Limb (tissue), 2 donors: Measurements from ENCODE around the gene OPCML.

ENCODE experiments used
- DNase-seq, 2 donors: peaks; one replicate each; pipeline ENCODE4 v3.0.0-alpha.2; 2016; ENCODE audit errors: extremely low spot score in 2 of 2

OPCML gene

DNA sequence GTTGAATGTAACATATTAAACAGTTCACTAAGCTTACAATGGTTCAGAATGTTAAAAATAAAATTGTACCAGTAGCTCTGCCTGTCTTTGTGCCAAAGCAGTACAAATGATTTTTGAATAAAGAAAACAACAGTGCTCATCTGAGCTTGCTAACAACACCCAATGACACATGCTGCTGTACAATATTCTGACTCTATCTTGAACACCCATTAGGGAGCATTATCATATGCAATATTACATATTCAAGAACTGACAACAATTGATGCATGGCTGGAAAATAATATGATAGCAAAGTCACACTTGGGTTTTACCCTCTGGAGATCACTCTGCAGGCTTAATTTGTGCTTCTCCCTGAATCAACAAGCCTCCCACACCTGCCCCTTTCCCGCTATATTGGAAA lies 953.7 kb downstream of the OPCML start:
- DNase-seq: no peak

DNA sequence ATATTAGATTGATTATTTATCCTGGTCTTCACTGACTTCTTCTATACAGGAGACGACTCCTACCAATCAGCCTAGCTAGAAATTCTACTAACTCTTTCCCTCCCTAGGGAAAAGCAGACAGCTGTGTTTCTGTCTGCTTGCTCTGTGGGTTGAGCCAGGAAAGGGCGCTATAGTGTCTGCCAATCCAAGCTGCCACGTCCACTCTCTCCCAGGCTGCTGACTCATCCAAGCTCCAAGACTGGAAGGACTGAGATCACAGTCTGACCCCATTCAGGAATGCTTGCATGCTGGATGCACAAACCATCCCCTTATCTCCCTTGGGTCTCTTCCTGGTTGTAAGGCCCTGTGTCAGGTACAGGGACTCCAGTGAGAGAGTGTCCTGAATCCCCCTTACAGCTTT lies 955.6 kb downstream of the OPCML start:
- DNase-seq: no peak

DNA sequence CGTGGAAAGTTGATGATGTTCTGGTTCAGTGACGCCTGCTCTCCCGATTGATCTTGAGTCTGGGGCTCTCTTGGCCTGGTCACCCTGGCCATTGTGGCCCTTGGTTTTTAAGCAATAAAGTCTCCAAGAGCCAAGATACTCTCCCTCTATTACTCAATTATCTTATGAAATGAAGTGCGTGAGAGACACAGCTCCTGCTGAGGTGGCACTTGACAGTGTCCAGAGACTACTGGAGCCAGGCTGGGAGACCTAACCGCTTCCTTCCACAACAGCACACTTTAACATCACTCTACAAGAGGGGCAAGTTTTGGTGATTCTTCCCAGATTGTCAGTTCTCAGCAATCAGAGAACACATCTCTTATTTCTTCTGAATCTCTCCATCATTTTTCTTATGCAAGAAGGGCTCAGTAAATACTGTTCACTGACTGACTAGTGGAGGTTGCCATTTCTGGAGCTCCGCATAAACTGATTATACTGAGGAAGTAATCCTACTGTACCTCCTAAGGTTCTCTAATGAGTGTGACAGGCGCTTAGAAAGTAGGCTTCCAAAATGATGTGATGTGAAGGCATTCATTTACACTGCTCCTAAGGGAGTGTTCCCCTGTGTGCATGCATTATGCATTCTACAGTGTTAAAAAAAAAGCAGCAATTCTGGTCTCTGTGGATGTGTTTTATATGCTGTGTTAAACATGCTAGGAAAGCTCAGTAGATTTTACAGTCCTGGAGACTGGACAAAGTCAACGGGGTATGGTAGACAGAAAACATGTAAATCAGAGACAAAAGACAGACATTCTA lies 968.0 kb downstream of the OPCML start:
- DNase-seq: no peak

DNA sequence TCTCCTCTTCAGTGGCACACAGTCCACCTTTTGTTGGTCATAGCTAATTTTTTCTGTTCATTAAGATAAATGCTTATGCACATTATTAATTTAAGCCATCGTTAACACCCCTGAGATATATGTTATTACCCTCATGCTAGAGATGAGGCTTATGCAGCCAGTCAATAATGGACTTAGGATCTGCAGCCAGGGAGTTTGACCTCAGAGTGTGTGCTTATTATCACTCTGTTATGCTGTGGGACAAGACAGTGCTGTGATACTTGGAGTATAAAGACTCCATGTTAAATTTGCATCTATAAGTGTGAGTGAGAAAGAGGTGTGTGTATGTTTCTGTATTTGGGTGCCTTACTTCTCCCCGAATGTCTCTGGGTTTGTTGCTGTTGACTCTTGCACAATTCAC lies 969.3 kb downstream of the OPCML start:
- DNase-seq: no peak

DNA sequence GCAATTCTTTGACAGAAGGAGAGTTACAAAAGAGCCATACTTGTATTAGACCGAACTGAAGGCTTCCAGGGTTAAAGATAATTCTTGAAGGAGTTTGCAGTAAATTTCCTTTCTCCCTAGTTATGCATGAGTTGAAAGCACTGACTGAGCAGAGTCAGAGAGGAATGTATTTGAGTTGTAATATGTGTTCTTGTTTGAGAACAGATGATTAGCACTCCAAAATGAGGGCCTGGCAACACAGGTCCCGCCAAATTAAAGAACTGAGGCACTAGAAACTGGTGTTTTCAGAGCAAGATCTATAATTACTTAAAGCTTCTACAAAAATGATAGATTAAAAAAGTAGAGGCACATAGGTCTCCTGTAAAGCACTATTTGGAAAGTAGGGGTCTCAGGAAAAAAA lies 970.4 kb downstream of the OPCML start:
- DNase-seq: no peak

DNA sequence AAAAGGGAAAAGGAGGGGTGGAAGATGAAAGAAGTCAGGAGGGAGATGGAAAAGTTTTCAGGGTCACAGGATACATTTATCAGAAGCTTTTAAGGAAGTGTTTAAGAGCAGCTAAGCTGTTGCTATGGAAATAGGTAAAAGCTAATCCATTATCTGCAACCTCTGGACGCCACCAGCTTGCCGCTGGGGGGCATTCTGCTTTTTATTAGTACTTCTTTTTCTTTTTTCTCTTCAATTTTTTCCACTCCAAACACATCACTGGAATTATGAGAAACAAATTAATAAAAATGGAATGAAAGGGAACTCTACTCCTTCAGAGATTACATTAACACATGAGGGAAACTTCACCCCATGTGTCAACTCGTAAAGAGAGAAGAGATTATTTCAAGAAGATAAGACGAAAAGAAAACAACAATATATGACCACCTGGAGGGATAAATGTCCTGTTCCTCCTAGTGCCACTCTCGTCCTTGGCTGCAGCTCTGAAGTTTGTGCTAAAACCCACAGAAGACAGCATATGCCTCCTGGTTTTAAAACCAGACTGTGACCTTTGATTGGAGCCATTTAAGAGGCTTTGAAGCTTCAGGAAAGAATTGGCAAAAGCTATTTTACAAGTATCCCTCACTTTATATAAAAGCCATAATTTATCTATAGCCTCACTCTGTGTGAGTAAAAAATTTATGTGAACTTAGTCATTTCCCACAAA lies 972.8 kb downstream of the OPCML start:
- DNase-seq: no peak

DNA sequence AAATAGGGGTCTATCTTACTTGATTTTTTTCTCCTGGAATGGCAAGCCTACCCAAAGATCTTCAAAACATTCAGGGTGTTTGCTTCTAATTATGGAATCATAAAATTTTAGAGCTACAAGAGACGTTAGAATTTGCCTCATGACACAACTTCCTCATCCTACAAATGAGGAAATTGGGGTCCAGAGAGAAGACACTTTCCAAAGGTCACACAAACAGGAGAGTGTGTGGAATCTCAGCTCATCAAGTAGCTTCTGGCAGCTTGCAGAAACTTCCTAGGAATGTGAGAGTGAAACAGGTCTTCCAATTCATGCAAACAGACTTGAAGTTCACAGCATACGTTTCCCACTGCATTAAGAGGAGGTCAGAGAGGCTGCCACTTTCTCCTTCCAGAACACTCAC lies 976.0 kb downstream of the OPCML start:
- DNase-seq: no peak

DNA sequence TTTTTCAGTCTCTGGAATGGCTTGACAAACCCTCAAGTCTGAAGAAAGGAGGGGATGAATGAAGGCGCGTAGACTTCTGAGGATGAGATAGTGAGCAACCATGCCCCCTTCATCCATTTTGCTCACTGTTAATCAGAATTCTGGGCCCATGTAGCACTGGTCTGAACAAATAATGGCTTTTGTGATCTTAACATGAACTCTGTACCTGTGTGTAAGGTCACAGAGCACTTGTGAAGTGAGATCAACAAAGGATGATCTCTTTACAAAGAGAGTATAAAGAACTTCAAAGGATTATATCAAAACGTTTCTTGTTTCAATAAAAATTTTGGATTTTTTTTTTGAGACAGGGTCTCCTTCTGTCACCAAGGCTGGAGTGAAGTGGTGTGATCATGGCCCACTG lies 976.7 kb downstream of the OPCML start:
- no peak for DNase-seq

DNA sequence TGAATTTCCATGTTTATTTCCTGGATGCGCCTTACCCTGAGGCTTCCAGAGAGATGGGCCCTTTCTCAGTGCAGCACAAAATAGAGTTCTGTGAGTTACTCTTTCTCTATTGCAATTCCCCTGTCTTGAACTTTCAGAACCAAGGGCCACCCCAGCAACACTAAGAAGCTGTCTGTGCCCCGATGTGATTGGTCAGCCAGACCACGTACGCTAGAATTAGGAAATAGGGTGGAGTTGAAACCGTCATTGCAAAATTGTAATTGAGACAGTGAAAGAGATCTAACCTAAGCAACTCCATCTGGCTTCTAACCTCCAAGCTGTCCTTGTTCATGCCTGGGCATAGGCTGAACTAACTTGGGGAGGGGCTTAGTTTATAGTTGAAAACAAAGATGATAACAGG lies 981.3 kb downstream of the OPCML start:
- DNase-seq: no peak

DNA sequence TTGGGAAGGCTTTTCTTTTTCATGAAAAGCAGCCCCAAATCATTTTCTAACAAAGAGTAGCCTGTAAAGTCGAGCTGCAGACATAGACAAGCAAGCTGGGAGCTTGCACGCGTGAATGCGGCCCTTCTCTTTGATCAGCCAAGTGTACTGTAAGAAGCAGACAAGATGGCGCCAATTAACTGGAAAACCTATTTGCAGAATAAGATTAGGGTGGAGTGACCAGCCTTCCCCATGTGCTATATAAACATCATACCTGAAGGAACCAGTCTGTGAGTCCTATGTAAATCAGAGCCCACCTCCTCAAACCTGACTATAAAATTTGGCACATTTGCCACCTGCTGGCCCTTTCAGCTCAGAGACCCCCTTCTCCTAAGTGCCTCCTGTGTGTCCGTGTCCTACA lies 982.7 kb downstream of the OPCML start:
- DNase-seq: no peak

DNA sequence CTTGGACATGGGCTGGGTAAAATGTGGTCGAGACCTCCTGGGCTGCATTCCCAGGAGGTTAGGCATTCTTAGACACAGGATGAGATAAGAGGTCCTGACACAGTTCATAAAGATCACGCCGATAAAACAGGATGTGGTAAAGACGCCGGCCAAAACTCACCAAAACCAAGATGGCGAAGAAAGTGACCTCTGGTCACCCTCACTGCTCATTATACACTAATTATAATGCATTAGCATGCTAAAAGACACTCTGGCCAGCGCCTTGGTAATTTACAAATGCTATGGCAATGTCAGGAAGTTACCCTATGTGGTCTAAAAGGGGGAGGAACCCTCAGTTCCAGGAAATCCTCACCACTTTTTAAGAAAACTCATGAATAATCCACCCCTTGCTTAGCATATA lies 983.3 kb downstream of the OPCML start:
- no peak for DNase-seq

DNA sequence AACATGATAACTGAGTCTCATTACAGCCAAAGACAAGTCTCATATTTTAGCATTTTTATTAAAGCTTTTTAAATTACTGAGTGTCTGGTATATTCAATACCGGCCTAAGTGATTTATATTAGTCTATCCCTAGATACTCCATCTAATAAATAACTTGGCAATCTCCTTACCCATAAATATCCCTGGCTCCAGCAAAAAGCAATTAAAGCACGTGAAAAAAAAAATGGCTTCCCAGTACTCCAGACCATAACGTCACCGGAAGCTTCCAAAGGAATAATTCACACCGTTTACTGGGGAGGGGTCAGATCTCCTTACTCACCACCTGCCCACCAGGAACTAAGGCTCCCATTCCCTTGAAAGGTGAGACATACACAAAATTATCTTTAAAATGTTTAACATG lies 988.3 kb downstream of the OPCML start:
- no peak for DNase-seq

DNA sequence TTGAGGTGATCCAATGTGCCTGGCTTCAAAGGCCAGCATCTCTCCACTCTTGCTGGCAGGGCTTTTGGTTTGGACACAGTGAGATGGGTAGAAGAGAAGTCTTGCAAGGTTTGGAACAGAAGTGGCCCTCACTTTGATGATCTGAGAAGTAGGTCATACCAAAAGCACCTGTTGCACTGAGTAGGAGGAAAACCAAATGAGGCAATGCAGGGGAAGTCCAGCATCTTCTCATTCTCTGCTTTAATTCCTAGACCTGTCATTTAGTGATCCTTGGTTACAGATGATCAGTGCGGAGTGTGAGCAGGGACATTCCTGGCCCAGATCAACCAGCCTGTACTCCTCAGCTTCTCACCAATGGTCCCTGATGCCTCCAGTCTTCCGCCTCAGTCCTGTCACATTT lies 990.5 kb downstream of the OPCML start:
- no peak for DNase-seq

DNA sequence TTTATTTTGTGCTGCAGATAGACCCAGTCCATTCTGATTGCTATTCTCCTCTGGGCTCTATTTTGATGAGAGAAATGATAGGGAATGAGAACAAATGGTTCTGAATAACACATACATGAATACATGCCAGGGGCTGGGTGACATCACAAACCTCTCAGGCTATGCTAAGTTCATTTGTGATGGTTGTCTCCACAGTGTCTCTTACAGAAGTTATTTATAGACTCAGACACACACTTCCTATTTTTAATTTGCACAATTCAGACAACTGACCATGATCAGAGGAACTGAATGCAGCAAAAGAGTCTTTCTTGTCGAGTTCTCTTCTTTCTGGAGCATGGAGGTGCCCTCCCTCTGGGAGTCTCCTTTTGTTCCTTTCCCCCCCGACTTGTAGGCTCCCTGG lies 991.7 kb downstream of the OPCML start:
- no peak for DNase-seq

DNA sequence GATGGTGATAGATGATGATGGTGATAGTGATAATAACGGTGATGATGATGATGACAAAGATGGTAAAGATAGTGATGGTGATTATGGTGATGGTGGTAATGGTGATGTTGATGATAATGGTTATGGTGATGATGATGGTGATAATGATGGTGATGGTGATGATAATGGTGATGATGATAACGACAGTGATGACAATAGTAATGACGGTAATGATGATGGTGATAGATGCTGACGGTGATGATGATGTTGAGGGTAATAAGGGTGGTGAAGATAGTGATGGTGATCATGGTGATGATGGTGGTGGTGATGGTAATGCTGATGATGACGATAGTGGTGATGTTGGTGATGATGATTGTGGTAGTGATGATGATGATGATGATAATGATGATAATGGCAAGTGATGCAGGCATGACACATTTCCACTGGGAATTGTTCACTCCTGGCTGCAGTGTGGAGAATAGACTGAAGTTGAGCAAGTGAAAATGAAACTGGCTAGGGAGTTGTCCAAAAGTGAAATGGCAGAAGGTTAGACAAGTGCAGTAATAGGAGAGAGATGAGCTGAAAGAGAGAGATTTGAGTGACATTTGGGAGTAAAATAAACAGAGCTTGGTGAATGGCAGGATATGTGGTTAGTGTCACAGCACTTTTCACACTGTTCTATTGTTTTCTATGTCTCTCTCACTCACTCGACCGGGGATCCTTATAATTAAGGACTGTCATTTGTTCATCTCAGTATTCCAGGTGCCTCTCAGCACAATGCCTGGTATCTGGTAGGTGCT lies 992.5 kb downstream of the OPCML start:
- DNase-seq: no peak

DNA sequence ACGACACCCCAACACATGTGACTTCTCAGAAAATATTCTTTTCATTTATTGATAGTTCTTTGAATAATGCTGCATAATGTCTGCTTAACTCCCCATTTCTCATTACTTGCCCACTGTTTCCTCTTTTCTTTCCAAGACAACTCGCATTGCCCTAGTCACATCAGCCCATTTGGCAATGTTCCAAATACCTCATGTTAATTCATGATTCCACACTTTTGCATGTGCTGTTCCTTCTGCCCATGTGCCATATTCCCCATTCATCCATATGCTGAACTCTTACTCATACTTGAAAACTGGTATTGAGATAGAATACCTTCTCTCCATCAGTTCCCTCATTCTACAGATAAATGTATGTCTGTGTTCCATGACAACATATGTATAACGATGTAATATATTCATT lies 993.7 kb downstream of the OPCML start:
- no peak for DNase-seq

DNA sequence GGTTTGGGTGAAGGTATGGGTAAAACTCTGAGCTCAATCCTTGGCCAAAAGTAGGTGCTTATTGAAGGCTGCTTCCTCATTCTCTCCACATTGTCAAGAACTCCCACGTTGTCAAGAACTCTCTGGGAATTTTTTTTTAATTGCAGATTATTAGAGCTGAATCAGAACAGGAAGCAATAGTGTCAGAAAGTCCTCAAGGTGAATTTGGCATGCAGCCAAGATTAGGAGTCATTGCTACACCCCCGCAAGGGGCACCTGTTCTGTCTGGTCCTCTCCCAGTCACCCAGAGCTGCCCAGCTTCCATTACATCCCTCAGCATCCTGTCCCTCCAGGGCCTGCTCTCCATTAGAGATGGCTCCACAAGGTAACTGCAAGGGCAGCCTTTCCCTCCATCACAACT lies 996.5 kb downstream of the OPCML start:
- DNase-seq: no peak

DNA sequence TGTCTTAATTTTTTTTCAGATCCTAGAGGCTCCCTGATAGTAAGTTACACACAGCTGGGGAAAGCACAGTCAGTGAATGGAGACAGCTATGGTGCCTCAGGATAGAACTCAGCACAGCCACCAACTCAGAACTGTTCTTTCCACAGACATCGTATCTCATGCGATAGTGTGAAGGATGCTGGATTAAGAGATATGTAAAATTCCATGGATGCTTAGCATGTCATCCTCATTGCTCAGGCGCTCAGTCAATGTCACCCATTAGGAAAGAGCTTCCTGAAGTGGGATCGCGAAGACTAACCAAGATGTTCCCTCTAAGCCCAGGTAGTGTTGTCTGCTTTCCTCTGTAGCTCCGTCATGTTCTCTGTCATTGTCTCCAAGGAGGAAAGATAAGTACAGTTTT lies 1000.4 kb downstream of the OPCML start:
- no peak for DNase-seq

DNA sequence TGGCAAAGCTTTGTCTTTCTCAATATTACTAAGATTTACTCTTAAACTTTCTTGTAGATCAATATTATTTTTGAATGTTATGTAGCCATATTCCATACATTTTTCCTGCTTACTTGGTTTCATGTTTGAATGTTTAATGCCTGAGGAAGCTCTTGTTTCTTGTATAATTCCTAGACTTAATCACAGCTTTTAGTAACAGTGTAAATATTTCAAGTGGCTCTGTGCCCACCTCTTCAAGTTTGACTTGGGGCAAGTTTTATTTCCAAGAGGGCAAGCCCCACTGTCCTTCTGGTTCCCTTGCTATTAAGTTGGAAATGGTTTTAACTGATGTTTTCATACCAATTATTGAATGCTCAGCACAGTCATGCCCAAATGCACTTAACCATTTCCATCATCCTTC lies 1004.1 kb downstream of the OPCML start:
- DNase-seq: no peak

DNA sequence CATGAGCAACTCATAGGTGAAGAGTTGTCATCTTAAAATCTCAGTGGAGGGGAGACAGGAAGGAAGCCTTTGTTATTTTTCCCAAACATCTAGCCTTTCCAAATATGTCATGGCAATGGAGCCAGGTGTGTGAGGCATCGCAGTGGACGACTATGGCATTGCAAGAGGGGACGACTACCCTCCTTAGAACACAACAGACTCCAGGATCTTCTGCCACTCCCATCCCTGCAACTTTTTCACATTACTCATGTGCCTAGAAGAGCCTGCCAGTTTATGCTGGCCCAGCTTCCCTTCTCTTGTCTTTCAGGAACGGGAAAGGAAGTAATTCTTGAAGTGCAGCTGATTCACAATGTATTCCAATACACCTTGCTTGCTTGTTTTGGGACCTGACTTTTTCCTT lies 1008.4 kb downstream of the OPCML start:
- no peak for DNase-seq

DNA sequence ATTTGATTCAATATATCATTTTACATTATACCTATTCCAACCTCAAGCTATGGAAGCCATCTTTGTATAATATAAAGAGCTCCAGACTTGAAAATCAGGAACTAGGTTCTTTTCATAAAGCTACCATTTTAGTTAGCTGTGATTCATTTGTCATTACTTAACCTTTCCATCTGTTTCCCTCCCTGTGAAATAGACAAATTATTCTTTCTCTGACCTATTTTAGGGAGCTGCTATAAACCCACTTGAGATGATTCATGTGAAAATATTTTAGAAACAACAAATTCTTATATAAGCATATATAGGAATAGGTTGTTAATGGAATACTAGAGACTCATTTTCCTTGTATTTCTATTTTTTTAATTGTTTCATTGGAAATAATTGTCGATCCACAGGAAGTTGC lies 1012.1 kb downstream of the OPCML start:
- no peak for DNase-seq

DNA sequence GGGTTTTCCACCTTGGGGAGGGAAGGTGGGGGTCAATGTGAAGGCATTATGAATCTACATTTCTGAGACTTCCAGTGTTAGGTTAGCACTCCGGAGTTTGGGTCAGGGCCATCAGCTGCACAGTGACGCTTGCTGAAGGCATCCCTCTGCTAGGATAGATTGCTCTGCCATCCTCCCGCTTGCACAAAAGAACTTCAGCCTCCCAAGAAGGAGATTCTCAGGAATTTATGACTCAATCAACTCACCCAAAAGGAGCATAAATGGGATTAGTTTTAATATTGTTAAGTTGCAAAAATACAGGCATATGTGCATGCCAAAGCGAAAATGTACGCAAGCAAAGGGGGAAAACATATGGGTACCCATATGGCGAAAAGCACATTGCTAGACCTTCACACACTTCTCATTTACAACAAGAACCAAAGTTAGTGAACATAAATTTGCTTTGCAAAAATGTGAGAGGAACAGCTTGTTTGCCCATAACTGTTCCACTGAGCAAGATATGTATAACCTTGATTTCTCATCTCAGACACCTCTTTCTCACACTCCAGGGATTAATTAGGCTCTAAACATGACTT lies 1013.0 kb downstream of the OPCML start:
- DNase-seq: no peak
